B cell (primary cell): ENCODE data around the gene NEU2. TPM values are rescaled to one million over a fixed set of nuclear protein-coding genes. Genes with fewer than 3 reads are reported as not detected.
A peak's percentile ranks its signal among the peaks of the same experiment; 100 is the strongest.

Experiments
- ATAC-seq: fragments of 200-7000 bp; cut with Tn5 transposase; one replicate; pipeline ENCODE4 v1.10.0; 2021; ENCODE audit warnings: low read depth, mild to moderate bottlenecking, moderate number of reproducible peaks, moderate library complexity
- CTCF ChIA-PET: fragments of 350-600 bp; sonication (Branson Sonifier 250); formaldehyde crosslinking; loops from one replicate; lab custom pipeline; 2021; ENCODE audit warnings: antibody characterized with exemption, inconsistent platforms; lab: Charles Lee
- POLR2A ChIA-PET: fragments of 350-600 bp; sonication (Branson Sonifier 250); formaldehyde crosslinking; loops from one replicate; lab custom pipeline; 2021; ENCODE audit warnings: antibody characterized with exemption; lab: Charles Lee
- DNase-seq: peaks from one replicate; pipeline ENCODE4 v3.0.0; 2013
- H2AFZ ChIP-seq: 2 replicates; pipeline ENCODE4 v1.6.1; 2012; ENCODE audit warnings: mild to moderate bottlenecking, low read depth, low read length; ENCODE audit not compliant: insufficient read depth, poor library complexity, severe bottlenecking
- H3K27ac ChIP-seq, 2 donors: 1 replicate in 1 of 2; 2 replicates in 1 of 2; pipeline ENCODE4 v1.5.1; 2012 to 2013; ENCODE audit warnings: low read length in 2 of 2, mild to moderate bottlenecking in 2 of 2, moderate library complexity in 1 of 2
- H3K27me3 ChIP-seq, 4 experiments: fragments of 200-600 bp in 1 of 4; sonication (generic) in 1 of 4; replicated peaks in 1 of 4; 1 replicate in 2 of 4; 2 replicates in 2 of 4; pipeline versions ENCODE4 v1.6.1 to v1.7.0; 2013 to 2016; ENCODE audit warnings: low read length in 3 of 4, mild to moderate bottlenecking in 2 of 4, mixed read lengths in 1 of 4, moderate library complexity in 1 of 4; ENCODE audit not compliant: insufficient read depth in 4 of 4, control insufficient read depth in 3 of 4; ENCODE audit errors: control extremely low read depth in 1 of 4
- H3K36me3 ChIP-seq, 2 experiments: replicated peaks in 1 of 2; 1 replicate in 1 of 2; 2 replicates in 1 of 2; pipeline versions ENCODE4 v1.6.1 to v1.7.1; 2013; ENCODE audit warnings: low read length in 1 of 2; ENCODE audit not compliant: insufficient read depth in 2 of 2, control insufficient read depth in 1 of 2; ENCODE audit errors: control extremely low read depth in 1 of 2, extremely low read depth in 1 of 2
- H3K4me1 ChIP-seq, 2 donors: fragments of 200-600 bp in 1 of 2; sonication (generic) in 1 of 2; 1 replicate in 1 of 2; 2 replicates in 1 of 2; pipeline versions ENCODE4 v1.5.1 to v1.6.1; 2013 to 2017; ENCODE audit warnings: low read length in 2 of 2; ENCODE audit not compliant: control insufficient read depth in 2 of 2, insufficient read depth in 2 of 2
- H3K4me2 ChIP-seq: replicated peaks from 2 replicates; pipeline ENCODE3; 2012; ENCODE audit warnings: mild to moderate bottlenecking, low read depth, low read length; ENCODE audit not compliant: poor library complexity, severe bottlenecking
- H3K4me3 ChIP-seq, 5 experiments: fragments of 200-600 bp in 1 of 5; sonication (generic) in 1 of 5; 1 replicate in 3 of 5; 2 replicates in 2 of 5; pipeline versions ENCODE4 v1.5.1 to v1.7.0; 2011 to 2016; ENCODE audit warnings: low read length in 4 of 5, mild to moderate bottlenecking in 4 of 5, low read depth in 2 of 5, control low read depth in 1 of 5, moderate library complexity in 1 of 5; ENCODE audit not compliant: insufficient read depth in 1 of 5; ENCODE audit errors: control extremely low read depth in 1 of 5, extremely low read depth in 1 of 5
- H3K79me2 ChIP-seq: fragments of 200-600 bp; sonication (generic); one replicate; pipeline ENCODE4 v1.6.0; 2016; ENCODE audit warnings: low read length; ENCODE audit not compliant: control insufficient read depth, insufficient read depth
- H3K9ac ChIP-seq: fragments of 200-600 bp; sonication (generic); 2 replicates; pipeline ENCODE4 v1.6.1; 2017; ENCODE audit warnings: mild to moderate bottlenecking, low read length, moderate library complexity
- H3K9me3 ChIP-seq, 3 donors: one replicate each; pipeline versions ENCODE4 v1.6.1 to v1.7.1; 2013; ENCODE audit warnings: low read length in 2 of 3; ENCODE audit not compliant: control insufficient read depth in 2 of 3, insufficient read depth in 1 of 3; ENCODE audit errors: control extremely low read depth in 1 of 3
- H4K20me1 ChIP-seq: 2 replicates; pipeline ENCODE4 v1.6.0; 2012; ENCODE audit warnings: mild to moderate bottlenecking, low read length; ENCODE audit not compliant: insufficient read depth, control insufficient read depth, poor library complexity, severe bottlenecking
- H3K27ac Mint-ChIP-seq: one replicate; pipeline ENCODE4 v1.8.0; 2021; ENCODE audit warnings: mixed read lengths
- H3K27me3 Mint-ChIP-seq: one replicate; pipeline ENCODE4 v1.8.0; 2021; ENCODE audit warnings: mixed read lengths
- H3K4me1 Mint-ChIP-seq: one replicate; pipeline ENCODE4 v1.8.0; 2021; ENCODE audit warnings: mixed read lengths
- H3K4me3 Mint-ChIP-seq: one replicate; pipeline ENCODE4 v1.8.0; 2021; ENCODE audit warnings: mixed read lengths
- H3K9me3 Mint-ChIP-seq: one replicate; pipeline ENCODE4 v1.8.0; 2022; ENCODE audit warnings: mixed read lengths; ENCODE audit not compliant: insufficient read depth
- EZH2 ChIP-seq: IDR thresholded peaks from 2 replicates; pipeline ENCODE4 v1.6.1; 2012; ENCODE audit warnings: borderline replicate concordance, low read depth, mild to moderate bottlenecking, moderate library complexity, low read length; ENCODE audit not compliant: insufficient read depth, poor library complexity, severe bottlenecking
- whole genome bisulfite sequencing: methylation state at CpG from one replicate; pipeline ENCODE4 v1.1.5; 2013; ENCODE audit warnings: missing lambda C conversion rate; ENCODE audit not compliant: insufficient coverage; 5-methylcytosine and 5-hydroxymethylcytosine counted together
- intact Hi-C: fragments of 100-400 bp; cut with micrococcal nuclease; formaldehyde crosslinking; loops from one replicate; pipeline ENCODE4 v1.10.0; 2022
- polyA plus RNA-seq: library from polyadenylated mRNA; depleted of rRNA; stranded (reverse); fragments of >200 nt; gene quantifications from 2 replicates; pipeline ENCODE4 v1.2.3, GENCODE V29; 2012
- total RNA-seq, 2 donors: library from RNA; stranded (reverse); fragments of 120-200 nt in 1 of 2; gene quantifications; 1 replicate in 1 of 2; 2 replicates in 1 of 2; pipeline versions ENCODE4 v1.2.3 to v1.2.4, GENCODE V29; 2013 to 2022
- TF ChIP-seq, protein P1 (sequence below): fragments of 200-600 bp; IDR thresholded peaks from one replicate; pipeline ENCODE4 v1.8.0; 2022; ENCODE audit warnings: antibody characterized with exemption, mild to moderate bottlenecking

Gene NEU2
- total and polyA plus RNA-seq, 2 donors (not counting 1 experiment from before 2014, with no cell fraction given): not detected

- Histone ChIP-seq H3K27ac (peak overlapping the region; percentile 90 to 95), H2AFZ (peak overlapping the region; percentile 82), H4K20me1 (peaks cover 47% of the 10 kb centered on the region), H3K27me3 (no peaks in the 10 kb centered on the region), H3K36me3 (peaks cover 0 to 34% of the 10 kb centered on the region in 2 experiments), H3K9me3 (peaks cover 0 to 3% (median 0%) of the 10 kb centered on the region in 3 donors), H3K9ac (peak overlapping the region; percentile 97), H3K79me2 (peaks cover 72% of the 10 kb centered on the region), H3K4me3 (peak overlapping the region; percentile 91 to 99 (median 98)), H3K4me2 (peak overlapping the region; percentile 80), H3K4me1 (peaks cover 38 to 55% of the 10 kb centered on the region in 2 donors)
- peak overlapping the region; percentile 76 for H3K4me3 Mint-ChIP-seq
- ChIA-PET POLR2A (interaction anchor here (0.6 to 4.8 kb wide), 24 partner anchors 10 to 288 kb away, joined by 3 to 112 read pairs (median 5); partner anchors contain the start of gene ATG16L1), CTCF (interaction anchor here (0.6 to 5.4 kb wide), 27 partner anchors 8 to 1389 kb away, joined by 3 to 70 read pairs (median 6); partner anchors contain the start of gene ATG16L1)
- WGBS: 0% methylated on average over 13 of the region's 13 CpGs
- no peaks in the 10 kb centered on the region for H3K9me3 Mint-ChIP-seq
- ATAC-seq (peak; percentile 1), DNase-seq (no peak)
- intact Hi-C loops: loop anchor here (1.0 to 5.0 kb wide), 6 partner anchors 22 to 363 kb away; partner anchors contain the start of genes ATG16L1 and GIGYF2
- H3K27me3 Mint-ChIP-seq: no peaks in the 10 kb centered on the region
- peak overlapping the region; percentile 87 for H3K27ac Mint-ChIP-seq
- peaks cover 47% of the 10 kb centered on the region for H3K4me1 Mint-ChIP-seq
- TF ChIP-seq EZH2: no peak
- TF ChIP-seq, protein P1, sequence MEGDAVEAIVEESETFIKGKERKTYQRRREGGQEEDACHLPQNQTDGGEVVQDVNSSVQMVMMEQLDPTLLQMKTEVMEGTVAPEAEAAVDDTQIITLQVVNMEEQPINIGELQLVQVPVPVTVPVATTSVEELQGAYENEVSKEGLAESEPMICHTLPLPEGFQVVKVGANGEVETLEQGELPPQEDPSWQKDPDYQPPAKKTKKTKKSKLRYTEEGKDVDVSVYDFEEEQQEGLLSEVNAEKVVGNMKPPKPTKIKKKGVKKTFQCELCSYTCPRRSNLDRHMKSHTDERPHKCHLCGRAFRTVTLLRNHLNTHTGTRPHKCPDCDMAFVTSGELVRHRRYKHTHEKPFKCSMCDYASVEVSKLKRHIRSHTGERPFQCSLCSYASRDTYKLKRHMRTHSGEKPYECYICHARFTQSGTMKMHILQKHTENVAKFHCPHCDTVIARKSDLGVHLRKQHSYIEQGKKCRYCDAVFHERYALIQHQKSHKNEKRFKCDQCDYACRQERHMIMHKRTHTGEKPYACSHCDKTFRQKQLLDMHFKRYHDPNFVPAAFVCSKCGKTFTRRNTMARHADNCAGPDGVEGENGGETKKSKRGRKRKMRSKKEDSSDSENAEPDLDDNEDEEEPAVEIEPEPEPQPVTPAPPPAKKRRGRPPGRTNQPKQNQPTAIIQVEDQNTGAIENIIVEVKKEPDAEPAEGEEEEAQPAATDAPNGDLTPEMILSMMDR: no peak
Observed at GRCh38 chr2:233060501-233060979, 28.1 kb downstream of the NEU2 start.
